Progenitor cell of endocrine pancreas (in vitro differentiated cells): ENCODE measurements around the gene FBXO15. TPM values are rescaled to one million over a fixed set of nuclear protein-coding genes. Genes with fewer than 3 reads are reported as not detected.

ENCODE experiments used
- DNase-seq: peaks from one replicate; pipeline ENCODE4 v3.0.0; 2021; ENCODE audit warnings: low spot score; ENCODE audit not compliant: unreplicated experiment
- H3K27ac Mint-ChIP-seq: 2 replicates; pipeline ENCODE4 v1.8.0; 2021; ENCODE audit warnings: mild to moderate bottlenecking, moderate library complexity, mixed read lengths
- H3K27me3 Mint-ChIP-seq: 2 replicates; pipeline ENCODE4 v1.8.0; 2021; ENCODE audit warnings: mixed read lengths
- H3K36me3 Mint-ChIP-seq: 2 replicates; pipeline ENCODE4 v1.8.0; 2022; ENCODE audit warnings: mixed read lengths; ENCODE audit not compliant: insufficient read depth
- H3K4me1 Mint-ChIP-seq: 2 replicates; pipeline ENCODE4 v1.8.0; 2021; ENCODE audit warnings: low read depth, mixed read lengths
- H3K4me3 Mint-ChIP-seq: 2 replicates; pipeline ENCODE4 v1.8.0; 2021; ENCODE audit warnings: low read depth, mild to moderate bottlenecking, moderate library complexity, mixed read lengths
- H3K9me3 Mint-ChIP-seq: 2 replicates; pipeline ENCODE4 v1.8.0; 2021; ENCODE audit warnings: low read depth, mixed read lengths
- CTCF ChIP-seq: fragments of 200-600 bp; sonication (generic); IDR thresholded peaks from one replicate; pipeline ENCODE4 v1.5.0; 2021; ENCODE audit warnings: antibody characterized with exemption, mild to moderate bottlenecking; ENCODE audit not compliant: unreplicated experiment
- long read RNA-seq: library from polyadenylated mRNA; unstranded; transcript quantifications from one replicate; pipeline ENCODE4 v2.0.0, GENCODE V29; 2020
- total RNA-seq: library from RNA; stranded (reverse); gene quantifications from 2 replicates; pipeline ENCODE4 v1.2.1, GENCODE V29; 2021

Gene FBXO15
- 2.7 and 4.3 TPM in 2 replicates for total RNA-seq
- long read RNA-seq, partial matches to known transcripts: 0 of 2 reads
- long read RNA-seq, other reads (novel, unspliced or antisense): 1 of 2 reads

GRCh38 chr18:74147779-74148542 lies at the start of gene FBXO15, which contains the start of gene TIMM21:
Gene FBXO15, minus strand, starts transcription at chr18:74147834. Its CDS starts 49 bp downstream, at chr18:74147785.
Gene TIMM21, plus strand, starts transcription at chr18:74148523. Its CDS starts 286 bp downstream, at chr18:74148809.
- Mint-ChIP-seq H3K4me3 (peak within 1 kb of the TSS; percentile 95), H3K36me3 (no peaks in the 10 kb centered on the region), H3K27ac (peak within 1 kb of the TSS; percentile 97), H3K4me1 (peaks cover 18% of the 10 kb centered on the region), H3K27me3 (peaks cover 2% of the 10 kb centered on the region), H3K9me3 (no peaks in the 10 kb centered on the region)
- peak; percentile 86 for DNase-seq
- no peak for TF ChIP-seq CTCF

GRCh38 chr18:74196220-74197119 lies 48.8 kb upstream of the FBXO15 start:
- Mint-ChIP-seq H3K27ac (peak overlapping the region; percentile 84), H3K4me1 (peaks cover 13% of the 10 kb centered on the region), H3K4me3 (peak overlapping the region; percentile 62)

GRCh38 chr18:74194691-74195090 lies 47.1 kb upstream of the FBXO15 start:
- Mint-ChIP-seq H3K9me3 (no peaks in the 10 kb centered on the region), H3K27ac (peak overlapping the region; percentile 10), H3K4me3 (no peak overlapping the region), H3K4me1 (peaks cover 13% of the 10 kb centered on the region), H3K36me3 (no peaks in the 10 kb centered on the region), H3K27me3 (no peaks in the 10 kb centered on the region)
- no peak for DNase-seq
- no peak for TF ChIP-seq CTCF

More at GRCh38 chr18:74196220-74197119, 48.8 kb upstream of the FBXO15 start:
- DNase-seq: no peak
- Mint-ChIP-seq H3K27me3 (no peaks in the 10 kb centered on the region), H3K9me3 (no peaks in the 10 kb centered on the region), H3K36me3 (no peaks in the 10 kb centered on the region)
- TF ChIP-seq CTCF: peak; percentile 97

- H3K36me3 Mint-ChIP-seq: no peaks in the 10 kb centered on the region
- no peaks in the 10 kb centered on the region for H3K27me3 Mint-ChIP-seq
- H3K4me1 Mint-ChIP-seq: peaks cover 7% of the 10 kb centered on the region
- DNase-seq: no peak
- no peak for TF ChIP-seq CTCF
- H3K9me3 Mint-ChIP-seq: no peaks in the 10 kb centered on the region
- no peak overlapping the region for H3K4me3 Mint-ChIP-seq
- H3K27ac Mint-ChIP-seq: no peak overlapping the region
Observed at GRCh38 chr18:74191577-74191976, 43.9 kb upstream of the FBXO15 start.

GRCh38 chr18:74190086-74190485 lies 42.5 kb upstream of the FBXO15 start:
- DNase-seq: no peak
- Mint-ChIP-seq H3K27me3 (peaks cover under 1% of the 10 kb centered on the region), H3K36me3 (no peaks in the 10 kb centered on the region), H3K27ac (no peak overlapping the region), H3K4me1 (no peaks in the 10 kb centered on the region), H3K4me3 (no peak overlapping the region), H3K9me3 (no peaks in the 10 kb centered on the region)
- TF ChIP-seq CTCF: no peak
